HFFc6 (cell line): ENCODE measurements around the gene NOS1AP. TPM values are rescaled to one million over a fixed set of nuclear protein-coding genes. Genes with fewer than 3 reads are reported as not detected.

Experiments used
- DNase-seq: peaks from one replicate; pipeline ENCODE4 v3.0.0-alpha.2; 2018
- H3K27ac Mint-ChIP-seq: 2 replicates; pipeline ENCODE4 v1.8.0; 2020; ENCODE audit warnings: mild to moderate bottlenecking, mixed read lengths
- H3K27me3 Mint-ChIP-seq: 2 replicates; pipeline ENCODE4 v1.8.0; 2021; ENCODE audit warnings: mild to moderate bottlenecking, moderate library complexity, mixed read lengths; ENCODE audit not compliant: insufficient read depth
- H3K36me3 Mint-ChIP-seq: 2 replicates; pipeline ENCODE4 v1.8.0; 2021; ENCODE audit warnings: low read depth, mixed read lengths
- H3K4me1 Mint-ChIP-seq: 2 replicates; pipeline ENCODE4 v1.8.0; 2020; ENCODE audit warnings: low read depth, mixed read lengths
- H3K4me3 Mint-ChIP-seq: 2 replicates; pipeline ENCODE4 v1.8.0; 2020; ENCODE audit warnings: mild to moderate bottlenecking, moderate library complexity, mixed read lengths
- H3K9me3 Mint-ChIP-seq: 2 replicates; pipeline ENCODE4 v1.8.0; 2020; ENCODE audit warnings: mild to moderate bottlenecking, mixed read lengths
- total RNA-seq, 6 experiments: library from RNA; stranded (reverse); fragmentation: NEBNext Ultra II Directional; extraction: Animal tissue kit (Norgen Biotek cat#: 25700); gene quantifications; 2 replicates in 1 of 6; 3 replicates in 5 of 6; pipeline ENCODE4 v1.2.3, GENCODE V29; 2021
- TF ChIP-seq, protein P1 (sequence below): fragments of 200-600 bp; sonication (generic); IDR thresholded peaks from 2 replicates; pipeline ENCODE4 v1.5.0; 2021; ENCODE audit warnings: antibody characterized with exemption, mild to moderate bottlenecking

NOS1AP gene
- total RNA-seq, 6 experiments from 2014 or later, result 0.11 to 0.62 (median 0.29) TPM

DNA sequence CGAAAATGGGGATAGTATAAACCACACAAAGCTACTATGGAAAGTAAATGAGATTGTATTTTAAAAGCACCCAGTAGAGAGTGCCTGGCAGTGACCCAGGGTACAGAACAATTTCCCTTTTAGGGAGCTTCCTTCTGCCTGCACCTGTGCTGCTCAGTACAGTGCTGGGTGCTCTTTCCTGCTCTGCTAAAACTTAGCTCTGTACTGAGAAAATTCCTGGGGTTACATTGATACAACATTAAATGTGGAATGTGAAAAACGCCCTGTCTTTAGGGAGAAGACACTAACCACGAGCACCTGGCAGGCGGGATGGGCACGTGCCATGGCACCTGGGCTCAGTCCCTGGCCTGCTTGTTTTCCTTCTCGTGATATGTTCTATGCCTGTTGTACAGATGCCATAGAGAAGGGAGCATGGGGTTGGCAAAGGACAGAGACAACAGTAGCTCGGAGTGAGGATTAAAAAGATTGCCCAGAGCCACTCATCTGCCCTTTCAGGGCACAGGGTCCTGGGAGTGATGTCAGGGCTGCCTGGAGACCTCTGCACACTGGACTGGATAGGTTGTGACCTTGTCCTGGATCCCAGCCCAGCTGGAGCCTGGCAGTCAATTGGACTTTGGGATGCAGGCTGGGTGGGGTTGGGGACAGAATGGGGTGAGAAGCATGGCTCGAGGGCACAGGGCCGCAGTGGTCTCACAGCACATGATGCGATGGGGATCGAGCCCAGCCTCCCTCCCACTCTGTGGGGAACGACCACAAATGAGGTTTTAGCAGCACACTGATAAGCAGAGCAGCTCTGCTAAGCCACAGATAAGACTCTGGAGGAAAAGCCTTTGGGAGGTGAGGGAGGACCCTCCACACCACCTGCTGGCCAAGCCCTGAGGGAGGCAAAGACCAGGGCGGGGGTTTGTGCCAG lies 302.9 kb downstream of the NOS1AP start:
- DNase-seq, result no peak
- Mint-ChIP-seq H3K27ac (no peak overlapping the region; the same call in 1 of the 2 replicates), H3K9me3 (no peaks in the 10 kb centered on the region), H3K4me3 (no peak overlapping the region), H3K4me1 (peaks cover 19% of the 10 kb centered on the region), H3K27me3 (peaks cover 5% of the 10 kb centered on the region), H3K36me3 (no peaks in the 10 kb centered on the region)
- TF ChIP-seq, protein P1, sequence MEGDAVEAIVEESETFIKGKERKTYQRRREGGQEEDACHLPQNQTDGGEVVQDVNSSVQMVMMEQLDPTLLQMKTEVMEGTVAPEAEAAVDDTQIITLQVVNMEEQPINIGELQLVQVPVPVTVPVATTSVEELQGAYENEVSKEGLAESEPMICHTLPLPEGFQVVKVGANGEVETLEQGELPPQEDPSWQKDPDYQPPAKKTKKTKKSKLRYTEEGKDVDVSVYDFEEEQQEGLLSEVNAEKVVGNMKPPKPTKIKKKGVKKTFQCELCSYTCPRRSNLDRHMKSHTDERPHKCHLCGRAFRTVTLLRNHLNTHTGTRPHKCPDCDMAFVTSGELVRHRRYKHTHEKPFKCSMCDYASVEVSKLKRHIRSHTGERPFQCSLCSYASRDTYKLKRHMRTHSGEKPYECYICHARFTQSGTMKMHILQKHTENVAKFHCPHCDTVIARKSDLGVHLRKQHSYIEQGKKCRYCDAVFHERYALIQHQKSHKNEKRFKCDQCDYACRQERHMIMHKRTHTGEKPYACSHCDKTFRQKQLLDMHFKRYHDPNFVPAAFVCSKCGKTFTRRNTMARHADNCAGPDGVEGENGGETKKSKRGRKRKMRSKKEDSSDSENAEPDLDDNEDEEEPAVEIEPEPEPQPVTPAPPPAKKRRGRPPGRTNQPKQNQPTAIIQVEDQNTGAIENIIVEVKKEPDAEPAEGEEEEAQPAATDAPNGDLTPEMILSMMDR, result no peak

- no peak for DNase-seq
- Mint-ChIP-seq H3K36me3 (no peaks in the 10 kb centered on the region), H3K27ac (no peak overlapping the region), H3K9me3 (no peaks in the 10 kb centered on the region), H3K4me3 (no peak overlapping the region), H3K27me3 (peaks cover 6% of the 10 kb centered on the region), H3K4me1 (peaks cover 18% of the 10 kb centered on the region)
- TF ChIP-seq, protein P1, result no peak
These were observed 303.6 kb downstream of the NOS1AP start for GRCh38 chr1:162373072-162373427.

GRCh38 chr1:162373541-162374260 lies 304.2 kb downstream of the NOS1AP start:
- TF ChIP-seq, protein P1, result no peak
- Mint-ChIP-seq H3K36me3 (no peaks in the 10 kb centered on the region), H3K27me3 (peaks cover 7% of the 10 kb centered on the region), H3K9me3 (no peaks in the 10 kb centered on the region), H3K4me1 (peaks cover 18% of the 10 kb centered on the region), H3K4me3 (no peak overlapping the region), H3K27ac (peak overlapping the region; percentile 32; the same call in 1 of the 2 replicates)
- DNase-seq, result peak; percentile 71

DNA sequence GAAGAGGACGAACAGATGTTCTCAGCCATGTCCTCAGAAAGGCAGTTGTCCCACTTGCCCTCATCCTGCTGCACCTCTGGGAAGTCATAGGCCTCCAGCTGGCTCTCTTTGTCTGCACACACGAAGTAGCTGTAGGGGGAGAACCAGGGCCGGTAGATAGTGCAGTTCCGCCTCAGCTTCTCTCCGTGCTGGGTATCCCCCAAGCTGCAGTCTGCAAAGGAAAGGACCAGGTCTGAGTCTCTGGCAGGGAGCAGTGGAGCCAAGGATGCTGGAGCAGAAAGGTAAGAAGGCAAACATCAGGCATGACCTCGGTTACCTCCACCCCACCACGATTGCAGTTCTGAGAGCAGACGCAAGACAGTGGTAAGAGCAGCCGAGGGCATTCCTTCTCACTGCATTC lies 304.9 kb downstream of the NOS1AP start:
- TF ChIP-seq, protein P1, result no peak
- Mint-ChIP-seq H3K36me3 (no peaks in the 10 kb centered on the region), H3K4me3 (no peak overlapping the region), H3K9me3 (no peaks in the 10 kb centered on the region), H3K4me1 (peaks cover 18% of the 10 kb centered on the region), H3K27me3 (peaks cover 7% of the 10 kb centered on the region), H3K27ac (no peak overlapping the region)
- no peak for DNase-seq

DNA sequence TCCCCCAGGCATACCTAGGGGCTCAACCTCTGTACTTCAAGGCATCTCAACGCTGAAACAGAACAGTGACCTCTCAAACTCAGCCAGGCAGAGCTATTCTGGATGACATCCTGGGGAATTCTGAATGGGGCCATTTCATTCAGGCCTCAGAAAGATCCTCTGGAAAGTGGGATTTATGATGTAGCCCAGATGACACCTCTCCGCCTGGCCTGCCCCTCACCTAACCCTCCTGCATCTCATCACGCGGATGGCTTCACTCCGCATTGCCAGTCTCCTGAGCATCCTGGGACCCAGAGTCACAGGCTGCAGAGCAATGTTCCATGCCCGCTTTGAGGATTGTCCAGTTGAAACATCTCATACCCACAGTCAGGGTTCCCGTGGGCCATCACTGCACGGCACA lies 306.0 kb downstream of the NOS1AP start:
- H3K36me3 Mint-ChIP-seq, result no peaks in the 10 kb centered on the region
- no peaks in the 10 kb centered on the region for H3K9me3 Mint-ChIP-seq
- DNase-seq, result no peak
- H3K4me3 Mint-ChIP-seq, result no peak overlapping the region
- TF ChIP-seq, protein P1, result no peak
- H3K27ac Mint-ChIP-seq, result no peak overlapping the region
- H3K4me1 Mint-ChIP-seq, result peaks cover 18% of the 10 kb centered on the region
- peaks cover 8% of the 10 kb centered on the region for H3K27me3 Mint-ChIP-seq
